AG09319 (cell line): ENCODE results near the gene MUC4.

Source experiments
- DNase-seq: peaks from one replicate; pipeline ENCODE4 v3.0.0-alpha.2; 2010; ENCODE audit warnings: low read depth; ENCODE audit errors: extremely low read depth
- TF ChIP-seq, protein P1 (sequence below): IDR thresholded peaks from 2 replicates; pipeline ENCODE4 v1.5.1; 2011; ENCODE audit warnings: low read depth, mild to moderate bottlenecking, inconsistent platforms, low read length, moderate library complexity

Gene MUC4

DNA sequence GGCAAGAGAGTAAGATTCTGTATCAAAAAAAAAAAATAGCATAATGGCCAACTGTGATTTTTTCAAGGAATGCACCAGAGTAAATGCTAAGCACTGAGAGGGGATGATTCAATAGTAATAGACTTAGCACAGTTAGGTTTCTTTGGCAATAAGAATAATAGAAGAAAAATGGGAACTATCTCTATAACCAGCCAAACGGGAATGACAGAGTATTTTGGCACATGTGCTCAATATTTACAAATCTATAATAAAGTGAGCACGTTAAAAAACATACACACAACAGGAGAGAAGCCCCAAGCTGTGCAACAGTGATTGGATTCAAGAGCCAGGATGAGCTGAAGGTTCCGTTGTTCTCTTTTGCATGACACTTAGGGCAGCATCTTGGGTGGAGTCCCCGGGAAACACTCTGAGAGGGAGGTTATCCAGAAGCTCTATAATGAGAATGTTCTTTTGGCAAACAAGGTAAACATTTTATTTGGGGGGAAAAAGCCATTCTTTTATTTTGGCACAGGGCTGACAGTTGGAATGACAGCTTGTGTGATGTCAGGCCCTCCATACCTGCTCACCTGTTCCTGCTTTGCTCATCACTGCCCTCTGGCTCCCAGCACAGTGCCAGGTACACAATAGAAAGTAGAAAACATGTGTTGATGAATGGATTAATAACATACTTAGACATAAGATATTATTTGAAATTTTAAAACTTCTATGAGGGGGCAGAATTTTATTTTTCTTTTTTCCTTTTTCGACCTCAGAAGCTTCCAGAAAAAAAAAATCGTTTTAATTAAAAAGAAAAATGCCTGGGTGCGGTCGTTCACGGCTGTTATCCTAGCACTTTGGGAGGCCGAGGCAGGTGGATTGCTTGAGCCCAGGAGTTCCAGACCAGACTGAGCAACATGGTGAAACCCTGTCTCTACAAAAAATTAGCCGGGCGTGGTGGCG lies 44.0 kb upstream of the MUC4 start:
- no peak for DNase-seq

DNA sequence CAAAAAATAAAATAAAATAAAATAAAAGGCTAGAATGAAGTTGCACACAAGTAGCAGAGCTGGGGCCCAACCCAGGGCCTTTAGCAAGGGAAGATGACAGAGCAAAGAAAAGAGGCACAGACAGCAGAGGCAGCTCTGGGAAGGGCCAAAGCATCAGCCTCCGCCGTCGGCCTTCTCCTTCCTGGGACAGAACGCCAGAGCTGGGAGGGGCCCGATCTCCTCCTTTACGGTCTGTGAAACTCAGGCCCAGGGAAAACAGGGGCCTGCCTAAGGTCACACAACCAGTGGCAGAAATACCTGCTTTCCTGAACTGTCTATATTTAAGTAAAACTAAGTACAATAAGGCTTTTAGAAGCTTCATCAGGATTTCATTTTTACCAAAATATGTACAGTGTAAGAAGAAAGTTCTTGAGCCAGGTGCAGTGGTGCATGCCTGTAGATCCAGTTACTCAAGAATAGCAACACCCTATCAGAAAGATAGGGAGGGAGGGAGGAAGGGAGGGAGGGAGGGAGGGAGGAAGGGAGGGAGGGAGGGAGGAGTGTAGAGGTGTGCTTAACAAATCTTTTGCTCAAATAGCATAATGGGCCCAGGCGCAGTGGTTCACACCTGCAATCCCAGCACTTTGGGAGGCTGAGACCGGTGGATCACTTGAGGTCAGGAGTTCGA lies 43.0 kb upstream of the MUC4 start:
- DNase-seq: no peak
- TF ChIP-seq, protein P1, sequence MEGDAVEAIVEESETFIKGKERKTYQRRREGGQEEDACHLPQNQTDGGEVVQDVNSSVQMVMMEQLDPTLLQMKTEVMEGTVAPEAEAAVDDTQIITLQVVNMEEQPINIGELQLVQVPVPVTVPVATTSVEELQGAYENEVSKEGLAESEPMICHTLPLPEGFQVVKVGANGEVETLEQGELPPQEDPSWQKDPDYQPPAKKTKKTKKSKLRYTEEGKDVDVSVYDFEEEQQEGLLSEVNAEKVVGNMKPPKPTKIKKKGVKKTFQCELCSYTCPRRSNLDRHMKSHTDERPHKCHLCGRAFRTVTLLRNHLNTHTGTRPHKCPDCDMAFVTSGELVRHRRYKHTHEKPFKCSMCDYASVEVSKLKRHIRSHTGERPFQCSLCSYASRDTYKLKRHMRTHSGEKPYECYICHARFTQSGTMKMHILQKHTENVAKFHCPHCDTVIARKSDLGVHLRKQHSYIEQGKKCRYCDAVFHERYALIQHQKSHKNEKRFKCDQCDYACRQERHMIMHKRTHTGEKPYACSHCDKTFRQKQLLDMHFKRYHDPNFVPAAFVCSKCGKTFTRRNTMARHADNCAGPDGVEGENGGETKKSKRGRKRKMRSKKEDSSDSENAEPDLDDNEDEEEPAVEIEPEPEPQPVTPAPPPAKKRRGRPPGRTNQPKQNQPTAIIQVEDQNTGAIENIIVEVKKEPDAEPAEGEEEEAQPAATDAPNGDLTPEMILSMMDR: no peak

More for the DNA sequence above, 44.0 kb upstream of the MUC4 start:
- TF ChIP-seq, protein P1: no peak

DNA sequence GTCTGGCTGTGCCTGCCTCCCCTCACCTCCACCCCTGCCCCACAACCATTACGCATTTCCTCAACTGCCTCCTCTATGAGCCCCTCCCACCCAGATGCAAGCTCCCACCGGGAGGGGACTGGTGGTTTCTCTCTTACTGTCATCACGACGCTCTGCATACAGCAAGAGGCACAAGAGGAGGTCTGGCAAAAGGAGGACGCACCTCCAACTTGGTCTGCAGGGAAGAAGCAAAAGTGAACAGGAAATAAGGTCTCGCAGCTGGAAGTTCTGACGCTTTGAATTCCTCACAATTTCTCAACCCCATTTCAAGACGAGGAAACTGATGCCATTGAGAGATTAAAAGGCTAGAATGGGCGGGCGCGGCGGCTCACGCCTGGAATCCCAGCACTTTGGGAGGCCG lies 42.3 kb upstream of the MUC4 start:
- TF ChIP-seq, protein P1: no peak

DNA sequence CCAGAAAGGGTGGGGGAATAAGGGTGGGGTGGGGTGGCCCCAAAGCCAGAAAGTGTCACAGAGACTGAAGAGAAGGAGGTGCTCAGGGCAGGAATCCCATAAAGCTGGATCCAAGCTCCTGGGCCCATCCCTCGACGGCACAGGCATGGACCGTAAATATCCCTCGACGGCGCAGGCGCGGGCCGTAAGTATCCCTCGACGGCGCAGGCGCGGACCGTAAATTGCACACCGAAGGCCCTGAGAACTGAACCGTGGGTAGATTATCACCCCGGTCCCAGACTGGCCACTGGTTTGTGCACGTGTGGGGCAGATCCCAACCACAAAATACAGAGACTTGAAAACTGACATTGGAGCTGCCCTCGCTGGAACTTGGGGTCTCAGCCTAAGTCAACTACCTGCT lies 41.3 kb upstream of the MUC4 start:
- TF ChIP-seq, protein P1: no peak
- DNase-seq: no peak

More for the DNA sequence above, 42.3 kb upstream of the MUC4 start:
- no peak for DNase-seq

DNA sequence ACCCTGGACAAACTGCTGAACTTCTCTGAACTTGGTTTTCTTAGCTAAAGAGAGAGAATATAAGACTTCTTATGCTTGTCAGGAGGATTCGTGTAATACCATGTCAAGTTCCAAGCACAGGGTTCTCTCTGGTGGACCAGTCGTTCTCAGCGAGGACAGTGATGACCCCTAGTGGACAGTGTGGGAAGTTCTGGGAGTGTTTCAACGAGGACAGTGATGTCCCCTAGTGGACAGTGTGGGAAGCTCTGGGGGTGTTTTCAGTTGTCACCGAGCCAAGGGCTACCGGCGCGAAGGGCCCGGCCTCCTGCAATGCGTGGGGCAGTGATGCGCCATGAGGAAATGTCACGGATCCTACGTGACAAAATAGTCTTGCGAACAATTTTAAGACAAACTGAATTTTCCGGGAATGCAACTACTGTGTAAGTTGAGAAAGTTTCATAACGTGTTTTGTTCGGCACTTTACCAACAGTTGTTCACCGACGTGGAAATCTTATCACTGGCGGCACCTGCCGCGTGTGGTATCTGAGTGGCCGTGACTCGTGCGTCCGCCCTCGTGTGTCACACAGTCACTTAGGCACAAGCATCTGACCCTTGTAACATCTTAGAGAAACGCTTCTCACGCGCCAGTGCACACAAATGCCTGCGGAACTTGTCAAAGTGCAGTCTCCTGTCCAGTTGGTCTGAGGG lies 39.3 kb upstream of the MUC4 start:
- DNase-seq: peak; percentile 75
- TF ChIP-seq, protein P1: no peak; the same call in none of the 2 replicates

DNA sequence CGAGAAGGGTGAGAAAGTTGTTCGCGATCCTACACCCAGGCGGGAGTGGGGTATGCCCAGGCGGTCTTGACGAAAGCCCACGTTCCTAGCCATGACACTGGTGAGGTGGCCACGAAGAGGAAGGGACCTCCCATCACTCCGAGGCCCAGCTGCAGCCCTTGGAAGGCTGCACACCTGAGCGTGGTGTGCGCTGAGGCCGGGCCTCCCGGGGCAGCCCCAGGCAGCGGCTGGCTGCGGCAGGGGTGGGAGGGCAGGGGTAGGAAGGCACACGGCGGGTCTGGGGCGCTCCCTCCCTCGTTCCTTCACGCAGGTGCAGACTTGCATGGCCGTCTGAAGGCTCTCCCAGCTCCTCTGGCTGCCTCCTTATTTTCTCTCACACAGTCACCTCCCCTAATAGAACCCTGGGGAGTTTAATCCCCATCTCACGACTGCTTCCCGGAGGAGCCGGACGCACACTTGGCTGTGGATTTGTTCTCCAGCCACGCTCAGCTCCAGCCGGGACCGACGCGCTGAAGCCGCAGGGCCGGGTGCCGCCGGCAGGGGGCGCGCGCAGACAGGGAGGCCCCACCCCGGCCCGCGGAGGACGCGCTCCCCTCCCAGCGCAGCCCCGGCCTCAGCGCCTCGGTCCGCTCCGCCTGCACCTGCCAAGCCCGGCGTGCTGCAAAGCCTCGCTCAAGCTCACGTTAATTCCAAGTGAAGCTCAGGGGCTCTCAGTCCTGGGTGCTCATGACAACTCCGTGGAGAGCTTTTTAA lies 37.8 kb upstream of the MUC4 start:
- TF ChIP-seq, protein P1: no peak
- no peak for DNase-seq
